Measurements from ENCODE around the gene TRIM47.

TRIM47 gene

DNA sequence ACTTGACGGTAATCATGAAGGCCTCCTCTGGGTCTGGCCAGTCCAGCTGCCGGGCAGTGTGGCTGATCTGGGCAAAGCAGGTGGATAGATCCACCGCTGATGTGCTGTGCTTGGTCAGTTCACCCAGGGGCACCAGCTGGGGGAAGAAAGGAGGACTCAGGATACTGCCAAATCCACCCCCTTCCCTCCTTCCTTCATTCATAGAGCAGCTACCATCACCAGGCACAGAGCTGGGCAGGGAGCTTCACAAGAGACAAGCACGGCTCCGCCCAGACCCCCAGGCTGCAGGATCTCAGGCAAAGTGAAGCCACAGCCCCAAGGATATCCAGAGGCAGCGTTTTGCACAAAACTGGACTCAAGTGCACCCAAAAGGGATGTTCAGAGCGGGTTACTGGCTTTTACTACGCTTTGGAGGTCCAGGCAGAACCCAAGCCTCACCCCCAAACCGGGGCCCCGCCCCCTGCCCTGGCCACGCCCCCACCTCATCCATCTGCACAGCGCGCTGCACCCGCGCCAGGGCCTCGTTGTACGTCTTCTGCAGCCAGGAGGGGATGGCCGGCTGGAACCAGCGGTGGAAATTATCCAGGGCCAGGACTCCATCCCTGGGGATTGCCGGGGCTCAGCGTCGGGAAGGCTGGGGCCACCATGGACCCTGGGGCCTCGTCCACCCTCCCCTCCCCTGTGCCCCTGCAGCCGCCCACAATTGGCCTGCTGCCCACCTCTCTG, 43.3 kb downstream of the TRIM47 start:
- peaks cover 99% of the 10 kb centered on the region for H3K36me3 Mint-ChIP-seq (ENCODE audit: low read depth)
- intact Hi-C loops (cut with micrococcal nuclease): loop anchor here (5.0 kb wide), 1 partner anchor 73 kb away; no protein-coding TSS in a partner anchor
- H3K9me3 Mint-ChIP-seq: no peaks in the 10 kb centered on the region
- peak overlapping the region; percentile 8 for H3K27ac Mint-ChIP-seq
- peaks cover 49% of the 10 kb centered on the region for H3K4me1 Mint-ChIP-seq (ENCODE audit: low read depth)
- H3K4me3 Mint-ChIP-seq: no peak overlapping the region
- H3K27me3 Mint-ChIP-seq: no peaks in the 10 kb centered on the region

DNA sequence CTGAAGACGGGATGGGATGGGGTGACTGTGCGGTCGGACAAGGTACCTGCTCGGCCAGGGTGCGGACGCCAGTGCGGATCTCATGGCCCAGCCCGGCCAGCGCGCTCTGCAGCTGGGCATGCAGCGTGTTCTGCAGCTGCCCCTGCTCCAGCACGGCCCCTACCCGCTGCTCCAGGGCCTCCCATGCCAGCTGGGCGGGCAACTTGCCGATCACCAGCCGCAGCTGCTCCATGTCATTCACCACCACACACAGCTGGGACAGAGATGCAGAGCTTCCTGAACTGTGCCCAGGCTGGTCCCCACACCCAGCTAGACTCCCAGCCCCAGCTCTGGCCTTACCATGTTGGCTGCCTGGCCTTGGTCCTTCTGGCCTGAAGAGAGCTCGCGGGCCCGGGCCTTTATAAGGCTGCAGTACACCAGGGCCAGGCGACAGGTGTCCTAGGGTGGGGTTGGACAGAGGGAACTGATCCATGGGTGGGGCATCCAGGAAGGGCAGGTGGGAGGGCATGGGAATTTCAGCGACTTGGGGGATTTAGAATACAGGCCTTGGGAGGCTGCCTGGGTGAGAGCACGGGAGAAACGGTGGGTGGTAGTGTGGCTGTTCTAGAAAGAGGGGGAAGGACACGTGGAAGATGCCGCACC, 44.0 kb downstream of the TRIM47 start:
- Mint-ChIP-seq H3K36me3 (ENCODE audit: low read depth) (peaks cover 99% of the 10 kb centered on the region), H3K9me3 (no peaks in the 10 kb centered on the region), H3K4me1 (ENCODE audit: low read depth) (peaks cover 49% of the 10 kb centered on the region), H3K27ac (peak overlapping the region; percentile 14), H3K4me3 (no peak overlapping the region), H3K27me3 (no peaks in the 10 kb centered on the region)
- intact Hi-C loops (cut with micrococcal nuclease): loop anchor here (5.0 kb wide), 1 partner anchor 72 kb away; no protein-coding TSS in a partner anchor

DNA sequence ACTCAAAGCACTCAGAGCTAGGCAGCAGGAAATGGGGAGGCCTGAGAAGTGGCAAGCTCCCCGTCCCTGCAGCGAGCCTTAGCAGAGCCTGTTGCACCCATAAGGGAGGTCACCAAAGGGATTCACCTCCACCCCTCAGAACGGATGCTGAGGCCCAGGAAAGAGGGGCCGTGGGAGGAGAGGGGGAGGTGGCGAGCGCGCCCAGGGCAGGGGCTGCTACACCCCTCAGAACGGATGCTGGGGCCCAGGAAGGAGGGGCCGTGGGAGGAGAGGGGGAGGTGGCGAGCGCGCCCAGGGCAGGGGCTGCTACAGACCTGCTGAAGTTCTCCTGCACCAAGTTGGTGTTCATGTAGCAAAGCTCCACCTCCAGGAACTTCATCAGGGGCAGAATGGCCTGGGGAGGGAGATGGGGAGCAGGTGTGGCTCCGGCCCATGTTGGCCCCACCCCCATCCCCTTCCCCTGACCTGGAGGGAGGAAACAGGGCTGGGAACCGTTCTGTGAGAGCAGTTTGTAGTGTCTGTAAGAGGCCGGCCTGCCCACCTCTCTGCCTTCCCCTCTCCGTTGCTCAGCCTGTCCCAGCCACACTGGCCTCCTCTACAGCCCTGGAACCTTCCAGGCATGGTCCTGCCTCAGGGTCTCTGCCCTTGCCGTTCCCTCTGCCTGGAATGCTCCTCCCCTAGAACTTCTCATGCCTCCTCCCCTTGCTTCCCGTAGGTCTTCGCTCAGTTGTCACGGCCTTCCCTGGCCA, 45.6 kb downstream of the TRIM47 start:
- no peaks in the 10 kb centered on the region for H3K27me3 Mint-ChIP-seq
- no peak overlapping the region for H3K4me3 Mint-ChIP-seq
- peaks cover 49% of the 10 kb centered on the region for H3K4me1 Mint-ChIP-seq (ENCODE audit: low read depth)
- peaks cover 99% of the 10 kb centered on the region for H3K36me3 Mint-ChIP-seq (ENCODE audit: low read depth)
- intact Hi-C loops (cut with micrococcal nuclease): loop anchor here (5.0 kb wide), 1 partner anchor 71 kb away; no protein-coding TSS in a partner anchor
- no peaks in the 10 kb centered on the region for H3K9me3 Mint-ChIP-seq
- peak overlapping the region; percentile 84 for H3K27ac Mint-ChIP-seq

DNA sequence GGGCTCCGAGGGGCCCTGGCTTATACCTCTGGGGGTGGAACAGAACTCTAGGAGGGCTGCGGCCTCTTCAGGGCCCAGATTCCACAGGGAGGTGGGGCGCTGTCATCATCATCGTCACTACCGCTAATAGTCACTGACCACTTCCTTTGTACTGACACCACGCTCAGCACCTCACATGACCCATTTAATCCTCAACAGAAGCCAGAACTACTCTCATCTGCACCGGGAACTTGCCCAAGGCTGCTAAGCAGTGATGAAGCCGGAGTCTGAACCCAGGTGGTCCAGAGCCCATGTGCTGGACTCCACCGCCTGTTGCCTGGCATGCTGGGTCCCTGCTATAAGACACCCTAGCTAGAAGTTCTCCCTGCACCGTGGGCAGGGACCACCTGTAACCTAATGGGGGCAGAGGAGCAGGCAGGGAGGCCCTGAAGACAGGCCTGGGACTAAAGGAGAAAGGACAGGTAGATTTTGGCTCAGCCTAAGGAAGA, 46.2 kb downstream of the TRIM47 start:
- peaks cover 99% of the 10 kb centered on the region for H3K36me3 Mint-ChIP-seq (ENCODE audit: low read depth)
- H3K4me1 Mint-ChIP-seq (ENCODE audit: low read depth): peaks cover 49% of the 10 kb centered on the region
- no peaks in the 10 kb centered on the region for H3K27me3 Mint-ChIP-seq
- H3K4me3 Mint-ChIP-seq: peak overlapping the region; percentile 2
- no peaks in the 10 kb centered on the region for H3K9me3 Mint-ChIP-seq
- peak overlapping the region; percentile 84 for H3K27ac Mint-ChIP-seq
- intact Hi-C loops (cut with micrococcal nuclease): loop anchor here (5.0 kb wide), 1 partner anchor 70 kb away; no protein-coding TSS in a partner anchor

DNA sequence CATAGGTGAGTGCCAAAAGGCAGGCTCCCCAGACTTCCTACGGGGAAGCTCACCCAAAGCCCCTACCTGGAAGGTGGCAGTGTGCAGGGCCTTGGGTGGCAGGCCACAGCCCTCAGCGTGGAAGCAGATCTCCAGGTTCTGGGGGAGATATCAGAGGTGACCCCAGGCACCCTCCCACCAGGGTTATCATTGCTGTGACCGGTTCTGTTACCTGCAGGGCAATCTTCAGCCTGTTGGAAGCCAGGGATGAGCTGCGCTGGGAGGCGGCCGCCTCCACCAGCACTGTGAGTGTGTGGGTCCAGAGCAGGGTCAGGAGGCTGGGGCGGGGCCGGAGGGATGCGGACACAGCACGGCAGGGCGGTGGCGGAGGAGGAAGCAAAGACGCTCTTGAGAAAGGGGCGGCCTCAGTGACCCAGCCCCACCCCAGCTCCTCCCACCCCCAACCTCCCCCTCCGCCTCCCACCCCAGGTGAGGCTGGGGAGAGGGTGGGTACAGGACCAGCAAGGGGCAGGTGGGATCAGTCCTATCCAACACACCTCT, 47.3 kb downstream of the TRIM47 start:
- no peaks in the 10 kb centered on the region for H3K9me3 Mint-ChIP-seq
- peak overlapping the region; percentile 84 for H3K27ac Mint-ChIP-seq
- peak overlapping the region; percentile 39 for H3K4me3 Mint-ChIP-seq
- no peaks in the 10 kb centered on the region for H3K27me3 Mint-ChIP-seq
- peaks cover 53% of the 10 kb centered on the region for H3K4me1 Mint-ChIP-seq (ENCODE audit: low read depth)
- intact Hi-C loops (cut with micrococcal nuclease): loop anchor here (5.0 kb wide), 1 partner anchor 69 kb away; no protein-coding TSS in a partner anchor
- peaks cover 99% of the 10 kb centered on the region for H3K36me3 Mint-ChIP-seq (ENCODE audit: low read depth)

DNA sequence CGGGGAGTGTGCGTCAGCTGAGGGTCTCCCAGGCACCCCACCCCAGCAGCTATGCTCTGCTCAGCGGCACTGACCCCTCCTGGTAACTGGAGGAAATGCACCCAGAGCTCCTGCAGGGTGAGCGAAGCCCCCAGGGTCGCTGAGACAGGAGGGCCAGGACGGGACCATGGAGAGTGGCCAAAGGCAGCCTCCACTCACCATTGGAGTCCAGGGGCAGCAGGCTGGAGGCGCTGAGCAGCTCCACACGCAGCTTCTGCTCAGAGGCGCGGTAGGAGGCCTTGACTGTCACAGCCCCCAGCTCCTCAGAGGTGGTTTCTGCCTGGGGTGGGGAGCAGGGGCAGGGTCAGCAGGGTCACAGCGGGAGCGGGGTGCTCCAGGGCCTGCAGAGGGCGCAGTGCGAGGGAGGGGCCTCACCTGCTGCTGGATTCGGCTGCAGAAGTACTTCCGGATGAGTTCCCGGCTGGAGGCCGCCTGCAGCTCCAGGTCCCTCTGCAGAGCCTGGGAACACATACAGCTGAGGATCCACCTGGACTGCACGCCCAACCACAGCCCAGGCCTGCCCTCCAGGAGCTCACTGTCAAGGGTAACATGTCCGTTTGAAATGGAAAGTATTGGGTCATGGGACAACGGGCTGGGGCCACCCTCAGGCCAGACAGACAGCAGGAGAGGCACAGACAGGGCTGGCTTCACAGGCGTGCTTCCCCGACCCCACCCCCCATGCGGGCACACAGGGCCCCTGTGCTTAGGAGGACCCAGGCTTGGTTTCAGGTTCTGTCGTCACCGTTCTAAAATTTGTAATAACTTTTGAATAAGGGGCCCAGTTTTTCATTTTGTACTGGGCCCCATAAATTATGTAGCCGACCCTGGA, 48.0 kb downstream of the TRIM47 start:
- Mint-ChIP-seq H3K9me3 (no peaks in the 10 kb centered on the region), H3K4me3 (no peak overlapping the region), H3K4me1 (ENCODE audit: low read depth) (peaks cover 53% of the 10 kb centered on the region), H3K36me3 (ENCODE audit: low read depth) (peaks cover 99% of the 10 kb centered on the region), H3K27ac (peak overlapping the region; percentile 84), H3K27me3 (no peaks in the 10 kb centered on the region)
- intact Hi-C loops (cut with micrococcal nuclease): loop anchor here (5.0 kb wide), 1 partner anchor 68 kb away; no protein-coding TSS in a partner anchor

DNA sequence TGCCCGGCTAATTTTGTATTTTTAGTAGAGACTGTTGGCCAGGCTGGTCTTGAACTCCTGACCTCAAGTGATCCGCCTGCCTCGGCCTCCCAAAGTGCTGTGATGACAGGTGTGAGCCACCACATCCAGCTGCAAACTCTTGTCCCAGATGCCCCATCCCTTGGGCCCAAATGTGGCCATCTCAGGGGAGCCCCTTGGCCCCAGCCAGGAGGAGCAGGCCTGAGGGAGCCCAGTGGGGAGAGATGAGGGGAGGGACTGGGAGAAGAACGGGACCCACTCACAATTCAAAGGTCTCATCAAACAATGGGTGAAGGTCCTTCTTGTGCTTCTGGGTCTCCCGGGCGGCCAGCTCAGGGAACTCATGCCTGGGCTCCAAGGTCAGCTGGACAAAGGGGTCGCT, 48.6 kb downstream of the TRIM47 start:
- peaks cover 99% of the 10 kb centered on the region for H3K36me3 Mint-ChIP-seq (ENCODE audit: low read depth)
- intact Hi-C loops (cut with micrococcal nuclease): loop anchor here (5.0 kb wide), 1 partner anchor 67 kb away; no protein-coding TSS in a partner anchor
- no peak overlapping the region for H3K27ac Mint-ChIP-seq
- no peaks in the 10 kb centered on the region for H3K27me3 Mint-ChIP-seq
- H3K4me1 Mint-ChIP-seq (ENCODE audit: low read depth): peaks cover 48% of the 10 kb centered on the region
- H3K4me3 Mint-ChIP-seq: no peak overlapping the region
- H3K9me3 Mint-ChIP-seq: no peaks in the 10 kb centered on the region

DNA sequence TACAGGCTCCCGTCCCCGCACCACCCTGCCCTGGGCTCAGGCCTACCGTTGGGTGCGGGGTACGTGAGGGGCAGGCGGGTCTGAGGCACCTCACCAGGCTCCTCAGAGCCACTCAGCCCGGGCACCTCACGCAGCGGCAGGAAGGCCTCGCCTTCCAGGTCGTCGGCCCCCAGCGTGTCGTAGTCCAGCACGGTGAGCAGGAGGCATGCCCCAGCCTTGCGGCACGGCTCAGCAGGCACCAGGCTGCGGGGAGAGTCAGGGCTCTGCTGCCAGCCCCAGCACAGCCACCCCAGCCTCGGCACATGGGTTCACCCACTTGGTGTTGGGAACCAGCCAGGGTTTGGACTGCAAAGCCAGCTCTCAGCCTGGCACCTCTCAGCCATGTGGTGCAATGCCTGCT, 49.6 kb downstream of the TRIM47 start:
- no peak overlapping the region for H3K4me3 Mint-ChIP-seq
- no peaks in the 10 kb centered on the region for H3K27me3 Mint-ChIP-seq
- intact Hi-C loops (cut with micrococcal nuclease): no loop called here
- H3K36me3 Mint-ChIP-seq (ENCODE audit: low read depth): peaks cover 99% of the 10 kb centered on the region
- no peaks in the 10 kb centered on the region for H3K9me3 Mint-ChIP-seq
- no peak overlapping the region for H3K27ac Mint-ChIP-seq
- H3K4me1 Mint-ChIP-seq (ENCODE audit: low read depth): peaks cover 38% of the 10 kb centered on the region

DNA sequence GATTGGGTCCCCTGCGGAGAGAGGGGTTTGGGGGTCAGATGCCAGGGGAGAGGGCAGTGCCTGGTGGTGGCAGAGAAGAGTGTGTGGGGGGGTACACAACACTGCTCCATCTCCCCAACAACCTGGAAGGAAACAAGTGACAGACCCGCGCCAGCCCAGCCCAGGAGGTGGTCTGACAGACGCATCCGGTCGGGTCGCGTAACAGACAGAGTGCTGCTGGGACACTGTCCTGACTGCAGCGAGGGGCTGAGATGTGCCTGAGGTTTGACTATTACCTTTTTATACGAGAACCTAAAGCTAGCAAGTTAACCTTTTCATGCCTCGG, 50.3 kb downstream of the TRIM47 start:
- intact Hi-C loops (cut with micrococcal nuclease): no loop called here
- Mint-ChIP-seq H3K27me3 (no peaks in the 10 kb centered on the region), H3K27ac (peak overlapping the region; percentile 66), H3K4me1 (ENCODE audit: low read depth) (peaks cover 31% of the 10 kb centered on the region), H3K4me3 (no peak overlapping the region), H3K9me3 (no peaks in the 10 kb centered on the region), H3K36me3 (ENCODE audit: low read depth) (peaks cover 99% of the 10 kb centered on the region)

DNA sequence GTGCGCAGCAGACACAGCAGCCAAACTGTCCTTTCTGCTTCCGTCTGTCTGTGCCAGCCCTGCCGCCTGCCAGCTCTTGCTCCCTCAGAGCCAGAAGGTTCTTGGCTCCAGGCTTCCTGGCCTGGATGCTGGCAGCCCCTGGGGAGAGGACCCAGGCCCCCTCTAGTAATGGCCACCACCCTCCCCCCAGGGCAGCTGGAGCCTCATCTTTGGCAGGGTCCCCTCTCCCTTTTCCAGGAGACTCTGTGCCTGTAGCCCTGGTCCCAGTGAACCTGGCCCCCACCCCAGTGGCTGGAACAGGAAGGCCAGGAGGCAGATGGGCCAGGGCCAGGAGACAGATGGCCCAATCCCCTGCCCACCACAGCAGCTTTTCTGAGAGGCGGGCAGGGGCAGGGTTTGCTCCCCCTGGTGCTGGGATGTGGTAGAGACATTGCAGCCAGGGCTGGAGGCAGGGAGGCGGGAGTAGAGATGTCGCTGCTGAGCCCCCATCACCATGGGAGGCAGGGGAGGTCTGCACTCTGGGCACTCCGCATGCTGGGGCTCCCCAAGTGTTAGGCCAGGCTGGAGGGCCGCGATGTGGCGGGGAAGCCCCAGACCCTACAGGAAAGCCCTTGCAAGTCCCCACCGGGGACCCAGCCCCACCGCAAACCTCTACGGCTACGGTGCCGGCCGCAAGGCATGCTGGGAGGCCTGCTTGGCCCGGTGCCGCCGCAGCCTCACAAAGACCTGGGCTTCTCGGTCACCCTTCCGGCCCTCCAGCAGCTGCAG, 50.9 kb downstream of the TRIM47 start:
- no peaks in the 10 kb centered on the region for H3K27me3 Mint-ChIP-seq
- peaks cover 26% of the 10 kb centered on the region for H3K4me1 Mint-ChIP-seq (ENCODE audit: low read depth)
- no peaks in the 10 kb centered on the region for H3K9me3 Mint-ChIP-seq
- H3K4me3 Mint-ChIP-seq: no peak overlapping the region
- peak overlapping the region; percentile 66 for H3K27ac Mint-ChIP-seq
- intact Hi-C loops (cut with micrococcal nuclease): no loop called here
- peaks cover 99% of the 10 kb centered on the region for H3K36me3 Mint-ChIP-seq (ENCODE audit: low read depth)

DNA sequence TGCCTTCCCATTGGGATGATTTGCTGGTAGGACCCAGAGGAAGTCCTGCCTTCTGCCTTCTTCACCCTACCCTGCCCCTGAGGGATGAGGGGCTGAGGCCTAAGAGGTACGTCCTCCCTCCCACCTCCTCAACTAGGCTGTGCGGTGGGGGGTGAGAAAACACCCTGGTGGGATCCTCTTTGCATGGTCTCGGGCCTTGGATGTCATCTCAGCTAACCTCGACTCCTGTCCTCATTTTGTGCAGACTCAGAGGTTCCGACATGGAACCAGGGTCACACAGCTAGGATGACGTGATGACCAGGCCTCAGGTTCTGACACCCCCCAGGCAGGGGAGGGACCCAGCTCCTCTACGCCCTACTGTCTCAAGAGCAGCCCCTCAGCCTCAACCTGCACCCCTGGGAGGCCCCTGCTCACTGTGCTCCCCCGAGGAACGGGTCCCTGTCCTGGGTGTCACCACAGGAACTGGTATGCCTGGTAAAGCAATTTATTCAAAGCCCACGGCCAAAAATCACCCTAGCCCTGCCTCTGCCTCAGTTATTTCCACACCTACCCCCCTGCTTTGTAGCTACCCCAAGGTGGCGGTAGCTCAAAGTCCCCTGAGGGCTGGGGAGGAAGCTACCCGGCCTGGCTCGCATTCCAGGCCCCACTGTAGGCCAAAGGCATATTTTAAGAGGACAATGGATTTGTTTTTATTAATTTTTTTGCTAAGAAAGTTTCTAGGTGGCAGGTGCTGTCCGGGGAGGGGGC, 51.6 kb downstream of the TRIM47 start:
- Mint-ChIP-seq H3K27ac (peak overlapping the region; percentile 9), H3K4me1 (ENCODE audit: low read depth) (peaks cover 18% of the 10 kb centered on the region), H3K27me3 (no peaks in the 10 kb centered on the region), H3K4me3 (no peak overlapping the region), H3K36me3 (ENCODE audit: low read depth) (peaks cover 99% of the 10 kb centered on the region), H3K9me3 (no peaks in the 10 kb centered on the region)
- intact Hi-C loops (cut with micrococcal nuclease): no loop called here

DNA sequence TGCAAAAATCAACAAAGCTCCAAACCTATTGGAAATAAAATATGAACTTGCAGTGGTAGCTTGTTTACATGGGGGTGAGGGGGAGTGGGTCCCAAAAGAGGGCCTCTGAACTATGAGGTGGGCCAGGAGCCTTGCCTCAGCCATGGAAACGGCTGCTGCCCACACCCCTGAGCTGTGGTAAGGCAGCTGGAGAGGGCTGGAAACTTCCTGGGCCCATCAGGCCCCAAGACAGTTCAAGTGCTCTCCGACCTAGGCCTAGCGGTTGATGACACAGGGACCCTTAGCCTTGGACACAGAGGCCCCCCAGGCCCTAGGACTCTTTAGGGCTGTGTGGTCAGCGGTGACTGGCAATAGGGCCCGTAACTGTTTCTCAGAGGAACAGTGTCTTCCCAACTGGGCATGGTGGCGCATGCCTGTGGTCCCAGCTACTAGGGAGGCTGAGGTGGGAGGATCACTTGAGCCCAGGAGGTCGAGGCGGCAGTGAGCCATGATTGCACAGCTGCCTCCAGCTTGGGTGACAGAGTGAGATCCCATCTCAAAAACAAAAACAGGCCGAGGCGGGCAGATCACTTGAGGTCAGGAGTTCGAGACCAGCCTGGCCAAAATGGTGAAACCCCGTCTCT, 52.5 kb downstream of the TRIM47 start:
- H3K4me3 Mint-ChIP-seq: no peak overlapping the region
- H3K27me3 Mint-ChIP-seq: no peaks in the 10 kb centered on the region
- no peaks in the 10 kb centered on the region for H3K9me3 Mint-ChIP-seq
- H3K36me3 Mint-ChIP-seq (ENCODE audit: low read depth): peaks cover 100% of the 10 kb centered on the region
- intact Hi-C loops (cut with micrococcal nuclease): no loop called here
- H3K4me1 Mint-ChIP-seq (ENCODE audit: low read depth): peaks cover 10% of the 10 kb centered on the region
- peak overlapping the region; percentile 53 for H3K27ac Mint-ChIP-seq
